HG03103 (cell line): Measurements from ENCODE around the gene TSPAN15.

Experiments used
- ATAC-seq: cut with Tn5 transposase; IDR thresholded peaks from one replicate; pipeline ENCODE4 v1.9.1; 2021; ENCODE audit warnings: low read depth; ENCODE audit not compliant: unreplicated experiment

The TSPAN15 gene

DNA sequence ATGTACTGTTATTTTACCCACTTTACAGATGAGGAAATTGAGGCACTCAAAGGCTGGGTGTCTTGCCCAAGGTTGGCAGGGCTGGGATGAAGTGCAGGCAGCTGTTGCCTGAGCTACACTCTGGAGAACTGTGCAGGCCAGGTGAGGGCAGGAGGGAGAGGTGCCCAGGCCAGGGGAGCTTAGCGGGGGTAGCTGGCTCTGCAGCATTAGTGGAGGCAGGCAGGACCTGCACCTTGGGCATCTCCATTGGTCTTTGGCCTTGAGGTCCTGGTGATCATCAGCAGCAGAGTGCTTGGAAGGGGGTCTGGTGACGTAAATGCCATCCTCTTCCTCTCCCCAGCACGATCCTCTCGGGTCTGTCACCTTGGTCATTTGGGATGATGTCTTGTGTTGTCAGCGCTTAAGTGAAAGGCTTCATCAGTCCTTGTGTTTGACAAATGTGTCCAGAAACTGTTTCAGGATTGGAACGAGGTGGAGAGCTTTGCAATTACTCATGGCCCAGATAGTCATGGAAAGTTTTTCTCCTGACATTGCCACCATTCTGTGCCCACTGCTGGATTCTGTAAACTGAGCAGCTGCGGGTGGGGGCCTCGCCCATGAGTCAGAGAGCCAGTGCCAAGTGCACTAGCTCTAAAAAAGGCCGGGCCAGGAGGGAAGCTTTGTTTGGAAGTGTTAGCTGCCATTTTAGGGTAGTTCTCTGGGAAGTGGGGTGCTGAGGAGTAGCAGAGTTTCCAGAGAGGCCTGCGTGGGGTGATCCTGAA, 47.6 kb downstream of the TSPAN15 start:
- ATAC-seq: no peak

DNA sequence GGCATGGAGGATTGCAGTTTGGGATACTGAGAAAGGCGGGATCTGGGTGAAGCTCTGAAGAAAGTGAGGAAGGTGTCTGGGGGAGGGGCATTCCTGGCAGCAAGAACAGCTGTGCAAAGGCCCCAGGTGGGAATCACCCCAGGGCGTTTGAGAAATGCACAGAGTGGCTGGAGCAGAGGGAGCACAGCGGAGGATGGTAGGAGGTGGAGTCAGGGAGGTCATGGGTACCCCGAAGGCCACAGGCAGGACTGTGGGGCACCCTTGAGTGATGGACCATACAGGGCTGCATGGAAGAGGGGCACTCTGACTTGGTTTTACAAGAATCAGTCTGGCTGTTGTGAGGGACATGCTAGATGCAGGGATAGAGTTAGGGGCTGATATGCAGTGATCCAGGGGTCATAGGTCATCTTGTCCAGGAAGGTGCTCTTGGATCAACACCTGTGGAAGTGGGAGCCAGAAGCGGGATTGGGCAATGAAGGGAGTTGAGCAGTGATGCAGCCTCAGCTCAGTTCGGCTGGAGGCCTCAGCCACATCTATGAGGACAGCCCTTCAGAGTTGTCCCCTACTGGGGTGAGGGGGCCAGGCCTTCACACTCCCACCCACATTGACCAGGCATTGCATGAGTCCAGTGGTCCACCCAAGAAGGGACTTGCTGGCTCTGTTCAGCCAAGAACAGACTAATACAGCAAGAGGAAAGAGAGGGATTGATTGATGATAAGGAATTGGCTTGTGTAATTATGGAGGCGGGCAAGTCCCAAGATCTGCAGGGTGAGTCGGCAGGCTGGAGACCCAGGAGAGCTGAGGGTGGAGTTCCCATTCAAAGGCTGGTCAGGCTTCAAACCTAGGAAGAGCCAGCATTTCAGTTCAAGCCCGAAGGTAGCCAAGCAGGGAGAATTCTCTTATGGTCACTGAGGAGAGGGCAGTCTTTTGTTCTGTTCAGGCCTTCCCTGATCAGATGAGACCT, 48.7 kb downstream of the TSPAN15 start:
- no peak for ATAC-seq

DNA sequence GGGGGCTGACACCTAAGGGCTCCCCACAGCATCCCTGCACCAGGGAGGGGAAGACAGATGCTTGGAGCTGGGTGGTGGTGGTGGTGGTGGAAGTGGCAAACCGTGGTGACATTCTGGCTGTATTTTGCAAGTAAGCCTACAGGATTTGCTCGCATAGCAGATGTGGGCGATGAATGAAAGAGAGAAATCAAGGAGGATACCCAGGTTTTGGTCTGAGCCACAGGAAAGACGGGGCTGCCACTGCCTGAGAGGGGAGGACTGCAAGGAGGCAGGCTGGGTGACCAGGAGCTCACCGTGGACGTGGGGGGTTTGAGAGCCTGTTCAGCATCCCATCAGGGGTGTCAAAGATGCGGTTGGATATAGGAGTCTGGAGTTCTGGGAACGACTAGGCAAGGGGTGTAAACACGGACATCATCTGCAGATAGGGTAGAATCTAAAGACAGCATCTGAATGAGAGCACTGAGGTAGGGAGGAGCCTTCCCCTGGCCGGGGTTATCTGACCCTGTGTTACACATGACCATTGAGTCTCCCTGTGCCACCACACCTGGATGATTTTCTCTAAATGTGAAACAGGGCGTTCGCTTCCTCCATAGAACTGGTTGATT, 49.7 kb downstream of the TSPAN15 start:
- ATAC-seq: no peak

DNA sequence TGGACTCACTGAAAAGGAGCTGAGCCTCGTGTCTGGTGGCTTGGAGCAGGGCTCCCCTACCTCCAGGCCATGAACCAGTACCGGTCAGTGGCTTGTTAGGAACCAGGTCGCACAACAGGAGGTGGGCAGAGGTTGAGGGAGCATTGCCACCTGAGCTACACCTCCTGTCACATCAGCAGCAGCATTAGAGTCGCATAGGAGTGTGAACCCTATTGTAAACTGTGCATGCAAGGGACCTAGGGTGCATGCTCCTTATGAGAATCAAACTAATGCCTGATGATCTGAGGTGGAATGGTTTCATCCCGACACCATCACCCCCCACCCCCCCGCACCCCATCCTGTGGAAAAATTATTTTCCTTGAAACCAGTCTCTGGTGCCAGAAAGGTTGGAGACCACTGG, 50.4 kb downstream of the TSPAN15 start:
- no peak for ATAC-seq

DNA sequence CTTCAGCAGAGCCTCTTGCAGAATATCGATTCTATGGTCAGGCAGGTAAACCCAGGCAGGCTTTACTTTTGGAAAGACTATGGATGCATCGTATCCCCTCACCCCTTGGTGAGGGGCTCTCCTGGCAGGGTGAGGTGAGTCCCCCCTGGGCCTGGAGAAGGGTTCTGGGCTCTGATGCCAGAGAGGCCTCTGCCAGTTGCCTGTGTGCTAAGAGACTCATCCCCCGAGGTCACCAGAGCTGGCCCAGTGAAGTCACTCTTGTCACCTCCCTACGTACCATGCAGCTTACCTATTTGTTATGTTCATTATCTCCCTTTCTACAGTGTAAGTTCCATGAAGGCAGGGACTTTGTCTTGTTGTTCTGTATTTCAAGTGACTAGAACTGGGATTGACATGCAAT, 51.3 kb downstream of the TSPAN15 start:
- no peak for ATAC-seq

DNA sequence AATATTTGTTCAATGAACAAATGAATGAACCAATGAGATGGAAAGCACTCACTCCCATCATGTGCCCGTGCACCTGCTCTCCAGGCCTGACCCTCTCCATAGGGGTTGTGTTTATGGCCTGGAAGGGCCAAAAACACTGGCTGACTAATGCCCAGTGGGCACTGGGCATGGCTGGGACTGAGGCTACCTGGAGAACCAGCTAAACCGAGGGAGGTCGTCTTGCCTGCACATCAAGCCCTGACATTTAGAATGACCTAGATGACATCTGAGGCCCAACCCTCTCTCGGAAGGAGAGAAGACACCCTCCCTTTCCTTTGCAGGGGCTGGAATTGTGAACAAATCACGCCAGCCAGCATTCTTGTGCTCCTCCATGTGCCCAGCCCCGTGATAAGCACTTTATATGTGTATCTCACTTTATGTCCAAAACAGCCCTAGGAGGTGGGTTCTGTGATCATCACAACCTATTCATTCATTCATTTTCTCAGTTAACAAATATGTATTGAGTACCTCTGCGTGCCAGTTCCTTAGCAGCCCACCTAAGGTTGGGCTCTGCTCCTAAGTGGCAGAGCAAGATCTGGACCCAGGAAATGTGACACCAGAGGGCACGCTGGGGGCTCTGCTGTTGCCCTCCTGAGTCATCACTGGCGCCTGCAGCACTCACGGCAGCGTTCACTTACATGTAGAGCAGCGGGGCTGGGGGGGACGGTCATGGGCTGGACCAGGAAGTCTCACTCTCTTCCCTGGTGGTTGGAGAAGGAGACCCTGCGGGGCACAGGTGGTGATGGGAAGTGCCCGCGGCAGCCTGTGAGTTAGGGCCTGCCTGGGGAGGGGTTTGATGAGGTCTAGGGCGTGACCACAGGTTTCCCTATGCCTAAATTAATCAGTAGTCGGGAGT, 52.0 kb downstream of the TSPAN15 start:
- no peak for ATAC-seq

DNA sequence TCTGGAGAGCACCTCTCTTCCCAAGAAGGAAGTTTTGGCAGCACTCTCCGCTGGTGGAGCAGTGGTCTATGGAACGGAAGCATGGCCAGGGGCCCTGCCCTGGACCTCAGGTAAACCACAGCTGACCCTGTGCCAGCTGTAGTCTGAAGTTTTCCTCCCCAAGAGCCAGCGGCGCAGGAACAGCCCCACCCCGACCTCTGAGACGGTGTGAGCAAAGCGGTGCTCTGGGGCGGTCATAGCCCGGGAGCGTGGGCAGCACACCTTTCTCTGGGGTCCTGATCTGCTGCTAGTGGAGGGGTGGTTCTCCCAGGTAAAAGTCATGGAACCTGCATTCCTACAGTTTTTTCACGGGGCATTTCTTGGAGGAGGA, 52.6 kb downstream of the TSPAN15 start:
- no peak for ATAC-seq

DNA sequence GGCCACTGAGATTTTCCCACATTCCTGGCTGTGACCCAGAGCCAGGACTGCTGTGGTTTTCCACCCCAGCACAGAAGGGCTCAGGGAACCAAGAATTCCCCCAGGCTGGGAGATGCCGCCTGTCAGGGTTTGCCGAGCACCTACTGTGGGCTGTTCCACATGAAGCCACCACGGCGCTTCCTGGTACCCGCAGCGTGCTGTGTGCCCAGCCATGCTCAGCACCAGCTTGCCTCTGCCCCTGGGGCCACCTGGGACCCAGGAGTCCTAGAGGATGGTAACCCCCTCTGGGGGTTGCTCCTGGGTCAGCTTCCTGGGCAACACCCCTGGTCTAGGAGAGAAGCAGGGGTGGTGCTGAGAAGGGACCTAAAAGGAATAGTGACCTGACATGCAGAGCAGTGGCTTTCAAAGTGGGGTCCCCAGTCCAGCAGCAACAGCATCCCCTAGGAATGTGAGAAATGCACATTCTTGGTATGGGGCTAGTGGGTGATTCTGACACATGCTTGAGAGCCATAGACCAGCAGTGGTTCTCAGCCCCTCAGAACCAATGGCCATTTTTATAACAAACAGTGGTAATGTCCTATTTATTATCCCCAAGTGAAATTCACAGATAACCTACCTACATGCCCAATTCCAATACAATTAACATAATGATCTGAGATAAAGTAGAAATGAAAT, 53.4 kb downstream of the TSPAN15 start:
- ATAC-seq: no peak

DNA sequence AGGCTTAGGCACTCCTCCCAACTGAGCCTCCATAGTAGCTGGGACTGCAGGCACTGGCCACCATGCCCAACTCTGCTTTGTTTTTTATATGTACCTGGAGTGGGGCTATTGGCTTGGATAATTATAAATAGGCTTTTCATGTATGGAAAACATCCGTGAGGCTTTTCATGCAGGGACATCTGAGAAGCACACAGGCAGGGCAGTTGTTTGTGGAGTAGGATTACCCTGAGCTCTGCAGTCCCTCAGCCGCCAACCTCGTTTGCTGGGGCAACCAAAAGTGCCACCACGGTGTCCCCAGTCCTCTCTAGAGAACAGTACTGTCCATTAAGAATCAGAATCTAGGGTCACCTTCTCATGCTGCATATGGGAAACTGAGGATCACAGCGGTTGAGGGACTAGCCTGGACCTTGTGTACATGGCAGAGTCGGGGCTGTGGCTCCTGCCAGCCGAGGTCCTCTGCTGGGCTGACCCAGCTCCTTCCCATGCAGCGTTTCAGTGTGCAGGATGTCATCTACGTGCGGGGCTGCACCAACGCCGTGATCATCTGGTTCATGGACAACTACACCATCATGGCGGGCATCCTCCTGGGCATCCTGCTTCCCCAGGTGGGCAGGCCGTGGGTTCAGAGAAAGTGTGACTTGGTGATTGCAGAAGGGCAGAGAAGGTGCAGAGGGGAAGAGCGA, 54.5 kb downstream of the TSPAN15 start:
- no peak for ATAC-seq

DNA sequence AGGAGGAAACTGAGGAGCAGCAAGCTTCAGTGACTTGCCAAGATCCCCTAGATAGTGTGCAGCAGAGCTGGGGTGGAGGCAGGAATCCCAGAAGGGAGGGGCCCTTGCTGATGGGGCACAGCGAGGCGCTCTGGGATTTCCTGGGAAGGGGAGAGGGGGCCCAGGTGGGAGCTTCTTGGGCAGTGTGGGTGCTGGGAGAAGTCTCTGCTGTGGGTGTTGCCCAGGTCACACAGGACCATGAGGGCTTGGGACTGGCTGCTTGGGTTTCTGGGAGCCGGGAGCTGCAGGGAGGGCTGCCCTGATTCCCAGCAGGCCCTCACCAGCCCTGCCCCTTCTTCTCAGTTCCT, 55.2 kb downstream of the TSPAN15 start:
- ATAC-seq: no peak

DNA sequence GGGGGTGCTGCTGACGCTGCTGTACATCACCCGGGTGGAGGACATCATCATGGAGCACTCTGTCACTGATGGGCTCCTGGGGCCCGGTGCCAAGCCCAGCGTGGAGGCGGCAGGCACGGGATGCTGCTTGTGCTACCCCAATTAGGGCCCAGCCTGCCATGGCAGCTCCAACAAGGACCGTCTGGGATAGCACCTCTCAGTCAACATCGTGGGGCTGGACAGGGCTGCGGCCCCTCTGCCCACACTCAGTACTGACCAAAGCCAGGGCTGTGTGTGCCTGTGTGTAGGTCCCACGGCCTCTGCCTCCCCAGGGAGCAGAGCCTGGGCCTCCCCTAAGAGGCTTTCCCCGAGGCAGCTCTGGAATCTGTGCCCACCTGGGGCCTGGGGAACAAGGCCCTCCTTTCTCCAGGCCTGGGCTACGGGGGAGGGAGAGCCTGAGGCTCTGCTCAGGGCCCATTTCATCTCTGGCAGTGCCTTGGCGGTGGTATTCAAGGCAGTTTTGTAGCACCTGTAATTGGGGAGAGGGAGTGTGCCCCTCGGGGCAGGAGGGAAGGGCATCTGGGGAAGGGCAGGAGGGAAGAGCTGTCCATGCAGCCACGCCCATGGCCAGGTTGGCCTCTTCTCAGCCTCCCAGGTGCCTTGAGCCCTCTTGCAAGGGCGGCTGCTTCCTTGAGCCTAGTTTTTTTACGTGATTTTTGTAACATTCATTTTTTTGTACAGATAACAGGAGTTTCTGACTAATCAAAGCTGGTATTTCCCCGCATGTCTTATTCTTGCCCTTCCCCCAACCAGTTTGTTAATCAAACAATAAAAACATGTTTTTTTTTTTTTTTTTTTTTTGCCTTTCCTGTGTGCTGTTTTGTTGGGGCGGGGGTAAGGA, 55.8 kb downstream of the TSPAN15 start:
- no peak for ATAC-seq

DNA sequence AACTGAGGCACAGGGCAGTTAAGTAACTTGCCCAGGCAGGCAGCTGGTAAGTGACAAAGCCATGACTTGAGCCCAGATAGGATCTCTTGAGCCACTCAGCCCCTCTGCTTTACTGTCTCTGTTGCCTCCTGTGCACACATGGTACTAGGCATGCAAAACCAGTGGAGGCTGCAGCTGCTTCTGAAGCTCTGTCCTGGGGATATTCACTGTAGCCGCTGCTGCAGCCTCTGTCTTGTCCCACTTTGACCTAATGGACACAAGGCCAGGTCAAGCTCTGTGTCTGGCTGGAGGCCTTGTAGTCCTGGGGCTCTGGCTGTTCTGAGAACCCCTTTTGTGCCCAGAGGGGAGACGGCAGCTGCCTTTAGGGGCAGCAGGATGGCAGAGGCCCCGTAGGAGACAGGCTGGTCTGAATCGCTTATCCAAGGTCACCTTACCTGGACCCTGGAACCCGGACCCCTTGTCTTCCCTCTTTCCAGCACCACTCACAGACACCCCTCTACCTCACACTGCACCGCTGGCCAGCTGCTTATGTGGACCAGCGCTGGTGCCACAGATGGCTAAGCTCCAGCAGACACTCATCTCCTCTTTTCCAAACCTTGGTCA, 57.6 kb downstream of the TSPAN15 start:
- no peak for ATAC-seq

DNA sequence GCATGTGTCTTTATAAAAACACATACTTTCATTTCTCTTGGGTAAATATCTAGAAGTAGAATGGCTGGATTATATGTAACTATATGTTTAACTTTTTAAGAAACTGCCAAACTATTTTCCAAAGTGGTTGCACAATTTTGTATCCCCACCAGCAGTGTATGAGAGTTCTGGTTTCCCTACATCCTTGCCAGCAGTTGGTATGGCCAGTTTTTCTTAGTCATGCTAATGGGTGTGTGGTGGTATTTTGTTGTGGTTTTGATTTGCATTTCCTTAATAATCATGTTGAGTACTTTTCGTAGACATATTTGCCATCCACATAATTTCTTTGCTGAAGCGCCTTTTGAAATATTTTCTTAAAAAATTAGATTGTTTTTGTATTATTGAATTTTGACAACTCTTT, 61.6 kb downstream of the TSPAN15 start:
- no peak for ATAC-seq

DNA sequence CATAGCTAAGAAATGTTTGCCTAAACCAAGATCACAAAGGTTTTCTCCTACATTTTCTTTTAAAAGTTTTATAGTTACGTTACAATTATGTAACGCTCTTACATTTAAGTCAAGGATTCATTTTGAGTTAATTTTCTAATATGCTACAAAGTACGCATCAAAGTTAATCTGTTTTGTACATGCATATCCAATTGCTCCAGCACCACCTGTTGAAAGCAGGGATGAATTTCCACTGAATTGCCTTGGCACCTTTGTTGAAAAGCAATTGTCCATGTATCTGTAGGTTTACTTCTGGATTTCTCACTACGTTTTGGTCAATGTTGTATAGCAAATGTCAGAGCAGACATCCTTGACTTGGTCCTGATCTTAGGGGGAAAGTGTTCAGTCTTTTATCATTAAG, 62.4 kb downstream of the TSPAN15 start:
- no peak for ATAC-seq

DNA sequence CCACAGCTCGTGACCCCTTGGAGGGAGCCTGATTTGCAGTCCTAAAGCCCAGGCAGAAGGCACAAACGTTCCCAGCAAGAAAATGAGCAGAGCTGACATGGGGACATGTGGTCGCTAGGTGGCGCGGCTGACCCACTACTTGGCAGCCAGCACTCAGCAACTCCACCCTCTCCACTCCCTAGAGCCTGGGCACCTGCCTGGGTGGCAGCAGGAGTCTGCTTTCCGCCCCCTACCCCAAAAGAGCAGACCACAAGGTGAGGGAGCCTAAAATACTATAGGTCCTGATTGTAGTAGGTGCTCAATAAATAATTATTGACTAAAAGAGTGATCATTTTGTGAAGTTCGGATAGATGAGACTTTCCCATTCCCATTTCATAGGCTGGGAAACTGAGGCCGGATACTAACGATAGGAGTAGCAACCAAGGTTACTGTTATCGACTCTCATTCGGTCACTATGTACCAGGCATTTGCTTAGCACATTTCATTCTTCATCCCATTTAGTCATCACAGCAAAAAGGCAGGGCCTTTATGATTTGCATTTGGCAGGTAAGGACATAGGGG, 64.5 kb downstream of the TSPAN15 start:
- ATAC-seq: peak; percentile 58

DNA sequence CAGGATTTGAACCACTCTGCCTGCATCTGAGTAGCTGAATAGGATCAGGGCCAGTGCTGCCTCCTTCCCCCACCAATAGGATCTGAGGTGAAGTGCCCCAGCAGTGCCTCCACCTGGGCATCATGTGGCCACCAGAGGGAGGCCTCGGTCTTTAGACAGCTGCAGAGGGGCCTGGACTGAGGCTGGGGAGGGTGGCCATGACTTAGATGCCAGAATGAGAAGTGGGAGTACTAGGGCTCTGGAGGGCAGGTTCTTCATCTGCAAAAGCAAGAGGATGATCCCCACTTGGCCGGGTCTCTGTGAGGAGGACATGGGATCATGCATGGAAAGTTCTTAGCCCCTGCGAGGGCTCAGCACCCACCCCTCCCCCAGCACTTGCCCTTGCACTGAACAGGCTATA, 65.1 kb downstream of the TSPAN15 start:
- no peak for ATAC-seq

DNA sequence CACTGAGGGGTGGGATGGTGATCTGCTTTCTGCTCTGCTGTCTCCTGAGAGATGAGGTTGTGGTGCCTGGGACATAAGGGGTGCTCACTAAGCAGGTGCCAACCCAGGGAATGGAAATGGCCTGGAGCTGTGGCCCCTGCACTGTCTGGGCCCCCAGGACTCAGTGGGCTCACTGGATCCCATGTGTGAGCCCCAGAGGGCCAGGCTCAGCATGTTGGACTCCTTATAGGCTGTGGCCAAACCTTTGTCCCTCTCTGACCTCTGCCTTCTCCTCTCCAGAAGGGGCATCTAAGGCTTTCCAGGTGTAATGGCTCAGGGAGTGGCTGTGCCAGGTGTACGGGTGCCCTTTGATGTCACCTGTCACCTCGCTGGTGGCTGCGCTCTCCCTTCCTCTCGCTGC, 65.5 kb downstream of the TSPAN15 start:
- no peak for ATAC-seq
